K562 (cell line): ENCODE data around the gene PLEKHF1. TPM values are rescaled to one million over a fixed set of nuclear protein-coding genes. Genes with fewer than 3 reads are reported as not detected.

Source experiments
- CBX2 ChIP-seq: fragments of 200-600 bp; sonication (generic); IDR thresholded peaks from one replicate; pipeline ENCODE4 v1.6.1; 2012; ENCODE audit warnings: mild to moderate bottlenecking, low read length, inconsistent platforms; ENCODE audit not compliant: insufficient read depth, poor library complexity, severe bottlenecking
- CCNT2 ChIP-seq: IDR thresholded peaks from 2 replicates; pipeline ENCODE4 v1.6.1; 2011; ENCODE audit warnings: borderline replicate concordance, low read depth, mild to moderate bottlenecking, moderate library complexity, mixed read lengths, low read length; ENCODE audit not compliant: insufficient read length; ENCODE audit errors: extremely low read depth
- CEBPG ChIP-seq, 3 experiments: fragments of 200-800 bp in 1 of 3; sonication (Bioruptor generic) in 1 of 3; sonication (generic) in 1 of 3; formaldehyde crosslinking in 1 of 3; IDR thresholded peaks in 2 of 3; conservative IDR thresholded peaks in 1 of 3; 2 replicates each; pipeline versions ENCODE4 v1.6.1 to v1.8.0; 2016 to 2022; ENCODE audit warnings: missing compliant biosample characterization in 2 of 3, missing genetic modification characterization in 2 of 3, mild to moderate bottlenecking in 1 of 3, missing genetic modification reagents in 1 of 3
- CGGBP1 ChIP-seq: fragments of 250-450 bp; sonication (Bioruptor Pico); IDR thresholded peaks from 2 replicates; pipeline ENCODE4 v1.9.0; 2021; ENCODE audit warnings: mild to moderate bottlenecking
- DPF2 ChIP-seq: fragments of 450-650 bp; IDR thresholded peaks from 2 replicates; pipeline ENCODE4 v1.6.1; 2016
- FOSL1 ChIP-seq: fragments of 200-800 bp; sonication (Bioruptor generic); conservative IDR thresholded peaks from 2 replicates; pipeline ENCODE4 v1.6.1; 2016; ENCODE audit warnings: missing genetic modification characterization, missing compliant biosample characterization
- GTF2F1 ChIP-seq: IDR thresholded peaks from 2 replicates; pipeline ENCODE4 v1.6.1; 2011; ENCODE audit warnings: low read depth, low read length, improper control_type of control experiment
- KAT8 ChIP-seq: fragments of 450-650 bp; IDR thresholded peaks from 2 replicates; pipeline ENCODE4 v1.6.1; 2016; ENCODE audit warnings: low read depth, mild to moderate bottlenecking
- LEF1 ChIP-seq: fragments of 450-650 bp; IDR thresholded peaks from 2 replicates; pipeline ENCODE4 v1.6.1; 2016; ENCODE audit warnings: mild to moderate bottlenecking
- NR4A1 ChIP-seq, 2 experiments: fragments of 250-450 bp in 1 of 2; fragments of 450-650 bp in 1 of 2; sonication (Bioruptor Pico) in 1 of 2; IDR thresholded peaks; 2 replicates each; pipeline versions ENCODE4 v1.4.0 to v1.6.1; 2016 to 2020; ENCODE audit warnings: mild to moderate bottlenecking in 2 of 2, missing compliant biosample characterization in 1 of 2, missing genetic modification characterization in 1 of 2, moderate library complexity in 1 of 2
- PTTG1 ChIP-seq: fragments of 450-650 bp; IDR thresholded peaks from 2 replicates; pipeline ENCODE4 v1.6.1; 2016; ENCODE audit warnings: low read depth, mild to moderate bottlenecking, missing genetic modification characterization, missing compliant biosample characterization
- SMAD3 ChIP-seq: fragments of 450-650 bp; formaldehyde crosslinking; conservative IDR thresholded peaks from 2 replicates; pipeline ENCODE4 v1.4.0; 2020; ENCODE audit warnings: mild to moderate bottlenecking
- XRCC4 ChIP-seq: IDR thresholded peaks from one replicate; pipeline ENCODE4 v1.6.1; 2011; ENCODE audit not compliant: insufficient read depth, insufficient read length; ENCODE audit errors: extremely low read depth
- ZBTB8A ChIP-seq: fragments of 450-650 bp; IDR thresholded peaks from 2 replicates; pipeline ENCODE4 v1.6.1; 2018; ENCODE audit warnings: mild to moderate bottlenecking, moderate library complexity; ENCODE audit not compliant: partially characterized antibody
- ZNF217 ChIP-seq: sonication (generic); formaldehyde crosslinking; IDR thresholded peaks from 2 replicates; pipeline ENCODE4 v1.8.0; 2022; ENCODE audit warnings: mild to moderate bottlenecking, missing genetic modification reagents
- ZNF79 ChIP-seq: fragments of 250-450 bp; sonication (Bioruptor Pico); IDR thresholded peaks from 2 replicates; pipeline ENCODE4 v1.4.0; 2020; ENCODE audit warnings: low read depth, mild to moderate bottlenecking, moderate library complexity
- polyA plus RNA-seq, 8 experiments: library from polyadenylated mRNA; depleted of rRNA in 4 of 8; stranded (reverse) in 5 of 8; unstranded in 3 of 8; fragments of >200 nt; fragmentation: Nextera tagmentation in 2 of 8; fragmentation: Illumina TruSeq in 1 of 8; extraction: Ambion mirVana in 2 of 8; extraction: Trizol in 1 of 8; gene quantifications; 2 replicates each; pipeline versions ENCODE4 v1.2.1 to v1.2.3, GENCODE V29; 2011 to 2014; ENCODE audit warnings: inconsistent platforms in 1 of 8, missing spikeins in 1 of 8
- total RNA-seq, 7 experiments: library from RNA; depleted of rRNA in 6 of 7; stranded (reverse); fragments of >200 nt in 6 of 7; fragmentation: Illumina TruSeq in 2 of 7; extraction: Trizol in 2 of 7; gene quantifications; 2 replicates each; pipeline versions ENCODE4 v1.2.1 to v1.2.3, GENCODE V29; 2011 to 2021; ENCODE audit warnings: low replicate concordance in 1 of 7
- TF ChIP-seq, protein P1 (sequence below): fragments of 450-650 bp; IDR thresholded peaks from 2 replicates; pipeline ENCODE4 v1.6.1; 2017; ENCODE audit warnings: antibody characterized with exemption, mild to moderate bottlenecking
- TF ChIP-seq, protein P2 (sequence below): fragments of 450-650 bp; IDR thresholded peaks from 2 replicates; pipeline ENCODE4 v1.6.1; 2016; ENCODE audit warnings: low read depth, mild to moderate bottlenecking, moderate library complexity

PLEKHF1 gene
- total and polyA plus RNA-seq, 9 of the 15 experiments (the other 6 are each of a cell fraction or from before 2014, with no cell fraction given): 0.07 to 13.4 (median 3.9) TPM; not detected in 1

GRCh38 chr19:29687244-29687896 is 22.1 kb downstream of the PLEKHF1 start (continued):
- TF ChIP-seq, protein P1, sequence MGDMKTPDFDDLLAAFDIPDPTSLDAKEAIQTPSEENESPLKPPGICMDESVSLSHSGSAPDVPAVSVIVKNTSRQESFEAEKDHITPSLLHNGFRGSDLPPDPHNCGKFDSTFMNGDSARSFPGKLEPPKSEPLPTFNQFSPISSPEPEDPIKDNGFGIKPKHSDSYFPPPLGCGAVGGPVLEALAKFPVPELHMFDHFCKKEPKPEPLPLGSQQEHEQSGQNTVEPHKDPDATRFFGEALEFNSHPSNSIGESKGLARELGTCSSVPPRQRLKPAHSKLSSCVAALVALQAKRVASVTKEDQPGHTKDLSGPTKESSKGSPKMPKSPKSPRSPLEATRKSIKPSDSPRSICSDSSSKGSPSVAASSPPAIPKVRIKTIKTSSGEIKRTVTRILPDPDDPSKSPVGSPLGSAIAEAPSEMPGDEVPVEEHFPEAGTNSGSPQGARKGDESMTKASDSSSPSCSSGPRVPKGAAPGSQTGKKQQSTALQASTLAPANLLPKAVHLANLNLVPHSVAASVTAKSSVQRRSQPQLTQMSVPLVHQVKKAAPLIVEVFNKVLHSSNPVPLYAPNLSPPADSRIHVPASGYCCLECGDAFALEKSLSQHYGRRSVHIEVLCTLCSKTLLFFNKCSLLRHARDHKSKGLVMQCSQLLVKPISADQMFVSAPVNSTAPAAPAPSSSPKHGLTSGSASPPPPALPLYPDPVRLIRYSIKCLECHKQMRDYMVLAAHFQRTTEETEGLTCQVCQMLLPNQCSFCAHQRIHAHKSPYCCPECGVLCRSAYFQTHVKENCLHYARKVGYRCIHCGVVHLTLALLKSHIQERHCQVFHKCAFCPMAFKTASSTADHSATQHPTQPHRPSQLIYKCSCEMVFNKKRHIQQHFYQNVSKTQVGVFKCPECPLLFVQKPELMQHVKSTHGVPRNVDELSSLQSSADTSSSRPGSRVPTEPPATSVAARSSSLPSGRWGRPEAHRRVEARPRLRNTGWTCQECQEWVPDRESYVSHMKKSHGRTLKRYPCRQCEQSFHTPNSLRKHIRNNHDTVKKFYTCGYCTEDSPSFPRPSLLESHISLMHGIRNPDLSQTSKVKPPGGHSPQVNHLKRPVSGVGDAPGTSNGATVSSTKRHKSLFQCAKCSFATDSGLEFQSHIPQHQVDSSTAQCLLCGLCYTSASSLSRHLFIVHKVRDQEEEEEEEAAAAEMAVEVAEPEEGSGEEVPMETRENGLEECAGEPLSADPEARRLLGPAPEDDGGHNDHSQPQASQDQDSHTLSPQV: peak; percentile 57; the same call in 1 of the 2 replicates
- TF ChIP-seq ZNF217 (CRISPR knock-in tag) (no peak), FOSL1 (tag) (peak; percentile 72), PTTG1 (tag) (no peak; the same call in 1 of the 2 replicates), SMAD3 (CRISPR knock-in tag) (no peak), GTF2F1 (no peak), XRCC4 (no peak), ZNF79 (CRISPR knock-in tag) (0 out of 2 replicates have a peak, but pooled peaks have one; percentile 11), NR4A1 (CRISPR knock-in tag; IDR thresholded peaks at IDR 0.05) (no peak), NR4A1 (tag; IDR thresholded peaks at IDR 0.05) (peak; percentile 87), ZBTB8A (no peak), CCNT2 (no peak), CGGBP1 (CRISPR knock-in tag) (no peak), CBX2 (no peak), DPF2 (peak; percentile 43; the same call in 1 of the 2 replicates), CEBPG (CRISPR knock-in tag; IDR thresholded peaks at IDR 0.05) (peak; percentile 92), CEBPG (tag; conservative IDR thresholded peaks at IDR 0.05 in 1 of 2, IDR thresholded peaks at IDR 0.05 in 1 of 2) (peak; percentile 84 to 96), KAT8 (no peak), LEF1 (peak; percentile 65; the same call in 1 of the 2 replicates)
- TF ChIP-seq, protein P2, sequence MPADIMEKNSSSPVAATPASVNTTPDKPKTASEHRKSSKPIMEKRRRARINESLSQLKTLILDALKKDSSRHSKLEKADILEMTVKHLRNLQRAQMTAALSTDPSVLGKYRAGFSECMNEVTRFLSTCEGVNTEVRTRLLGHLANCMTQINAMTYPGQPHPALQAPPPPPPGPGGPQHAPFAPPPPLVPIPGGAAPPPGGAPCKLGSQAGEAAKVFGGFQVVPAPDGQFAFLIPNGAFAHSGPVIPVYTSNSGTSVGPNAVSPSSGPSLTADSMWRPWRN: 0 out of 2 replicates have a peak, but pooled peaks have one; percentile 38
